Measurements from ENCODE around the gene CCNG1.

DNA sequence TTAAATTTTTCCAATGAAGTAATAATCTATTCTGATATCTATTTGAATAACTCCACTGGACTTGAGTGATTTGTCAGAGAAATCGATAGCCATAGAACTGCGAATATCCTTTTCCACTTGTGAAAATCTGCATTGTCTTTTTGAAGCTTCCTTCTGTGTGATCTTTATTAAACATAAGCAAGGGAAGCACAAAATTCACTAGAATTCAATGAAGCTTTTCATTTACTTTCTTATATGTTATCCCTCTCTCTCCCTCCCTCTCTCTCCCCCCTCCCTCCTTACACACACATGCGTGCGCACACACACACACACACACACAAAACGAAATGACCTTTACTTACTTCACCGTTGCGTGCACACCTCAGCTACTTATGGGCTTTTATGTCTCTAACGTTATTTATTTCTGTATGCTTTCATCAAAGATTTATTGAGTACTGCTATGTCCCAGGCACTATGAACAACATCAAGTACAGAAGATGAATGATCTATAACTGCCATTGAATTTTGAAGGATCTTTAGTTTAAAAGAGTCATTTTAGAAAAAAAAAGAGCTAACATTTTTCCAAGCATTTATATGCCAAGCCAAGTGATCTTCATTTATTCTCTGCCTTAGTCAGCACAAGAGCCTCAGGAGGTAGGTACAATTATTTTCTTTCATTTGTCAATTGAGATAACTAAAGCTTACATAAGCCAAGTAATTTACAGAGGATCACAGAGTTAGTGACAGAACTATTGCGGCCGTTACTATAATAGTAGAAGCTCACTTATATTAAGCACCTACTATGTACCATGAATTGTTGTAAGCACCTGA lies 32.8 kb upstream of the CCNG1 start:
- TF ChIP-seq CTCF (IDR thresholded peaks at IDR 0.05): no peak
- TF ChIP-seq, protein P1, sequence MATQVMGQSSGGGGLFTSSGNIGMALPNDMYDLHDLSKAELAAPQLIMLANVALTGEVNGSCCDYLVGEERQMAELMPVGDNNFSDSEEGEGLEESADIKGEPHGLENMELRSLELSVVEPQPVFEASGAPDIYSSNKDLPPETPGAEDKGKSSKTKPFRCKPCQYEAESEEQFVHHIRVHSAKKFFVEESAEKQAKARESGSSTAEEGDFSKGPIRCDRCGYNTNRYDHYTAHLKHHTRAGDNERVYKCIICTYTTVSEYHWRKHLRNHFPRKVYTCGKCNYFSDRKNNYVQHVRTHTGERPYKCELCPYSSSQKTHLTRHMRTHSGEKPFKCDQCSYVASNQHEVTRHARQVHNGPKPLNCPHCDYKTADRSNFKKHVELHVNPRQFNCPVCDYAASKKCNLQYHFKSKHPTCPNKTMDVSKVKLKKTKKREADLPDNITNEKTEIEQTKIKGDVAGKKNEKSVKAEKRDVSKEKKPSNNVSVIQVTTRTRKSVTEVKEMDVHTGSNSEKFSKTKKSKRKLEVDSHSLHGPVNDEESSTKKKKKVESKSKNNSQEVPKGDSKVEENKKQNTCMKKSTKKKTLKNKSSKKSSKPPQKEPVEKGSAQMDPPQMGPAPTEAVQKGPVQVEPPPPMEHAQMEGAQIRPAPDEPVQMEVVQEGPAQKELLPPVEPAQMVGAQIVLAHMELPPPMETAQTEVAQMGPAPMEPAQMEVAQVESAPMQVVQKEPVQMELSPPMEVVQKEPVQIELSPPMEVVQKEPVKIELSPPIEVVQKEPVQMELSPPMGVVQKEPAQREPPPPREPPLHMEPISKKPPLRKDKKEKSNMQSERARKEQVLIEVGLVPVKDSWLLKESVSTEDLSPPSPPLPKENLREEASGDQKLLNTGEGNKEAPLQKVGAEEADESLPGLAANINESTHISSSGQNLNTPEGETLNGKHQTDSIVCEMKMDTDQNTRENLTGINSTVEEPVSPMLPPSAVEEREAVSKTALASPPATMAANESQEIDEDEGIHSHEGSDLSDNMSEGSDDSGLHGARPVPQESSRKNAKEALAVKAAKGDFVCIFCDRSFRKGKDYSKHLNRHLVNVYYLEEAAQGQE (IDR thresholded peaks at IDR 0.05; ENCODE audit: insufficient read depth in 1 of 2, low read depth in 2 of 2, low read length in 1 of 2): no peak
- no peak for TF ChIP-seq POLR2AphosphoS5 (IDR thresholded peaks at IDR 0.05; ENCODE audit: low read depth, low read length)

Measured in Panc1 (cell line).